ENCODE results near the gene ZNF438. TPM values are rescaled to one million over a fixed set of nuclear protein-coding genes. Genes with fewer than 3 reads are reported as not detected.

ZNF438 gene
- total and polyA plus RNA-seq, 2 of the 8 experiments (the other 6 are each of a cell fraction or from before 2014, with no cell fraction given), result 0.95 to 1.7 TPM

DNA sequence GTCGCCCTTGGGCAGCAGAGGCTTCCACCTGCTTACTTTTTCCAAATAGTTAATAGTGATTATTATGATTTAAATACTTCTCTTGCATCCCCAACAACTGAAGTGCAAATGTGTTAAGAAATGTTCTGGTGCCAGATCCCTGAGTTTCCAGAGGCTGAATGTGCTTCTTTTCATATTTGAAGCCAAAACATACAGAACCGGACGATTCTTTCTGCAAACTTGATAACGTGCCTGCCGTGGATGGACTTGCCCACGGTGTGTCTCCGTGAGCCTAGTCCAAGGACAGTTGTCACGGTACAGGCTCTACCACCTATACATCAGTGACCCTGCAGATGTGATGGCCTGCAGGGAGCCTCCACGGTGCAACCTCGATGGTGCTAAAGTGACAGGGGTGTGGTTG is 203.5 kb downstream of the ZNF438 start:
- Histone ChIP-seq H3K18ac (ENCODE audit: extremely low read depth, low read length) (no peak overlapping the region), H2BK5ac (ENCODE audit: low read depth, low read length) (no peak overlapping the region), H3K14ac (ENCODE audit: insufficient read length) (no peak overlapping the region), H3K4ac (replicated peaks; ENCODE audit: insufficient read length, low read depth, low read length) (no peak overlapping the region), H3K9me3 (ENCODE audit: insufficient read depth in 2 of 2, low read depth in 1 of 2, low read length in 1 of 2) (no peaks in the 10 kb centered on the region; a peak in 1 of 4 replicates), H3K79me1 (ENCODE audit: low read depth, low read length) (no peaks in the 10 kb centered on the region), H3K56ac (replicated peaks; ENCODE audit: insufficient read length, low read depth, low read length) (no peak overlapping the region), H3K23me2 (ENCODE audit: low read depth, low read length) (no peaks in the 10 kb centered on the region), H2BK20ac (ENCODE audit: low read length) (no peak overlapping the region), H3K4me2 (ENCODE audit: insufficient read depth in 1 of 2, low read depth in 2 of 2, low read length in 2 of 2) (no peak overlapping the region), H3K36me3 (ENCODE audit: control insufficient read depth in 2 of 4, insufficient read depth in 4 of 4, low read length in 3 of 4) (no peaks in the 10 kb centered on the region), H4K20me1 (replicated peaks in 1 of 2; ENCODE audit: control insufficient read depth in 1 of 2, insufficient read depth in 2 of 2, low read length in 2 of 2) (no peaks in the 10 kb centered on the region), H3K4me1 (replicated peaks in 1 of 4; ENCODE audit: control insufficient read depth in 3 of 4, insufficient read depth in 4 of 4, low read length in 3 of 4) (peaks cover 0 to 2% (median 0%) of the 10 kb centered on the region in 4 experiments; a peak in 2 of 7 replicates), H3K27ac (ENCODE audit: low read depth, low read length) (no peak overlapping the region), H3K9ac (replicated peaks in 1 of 4; ENCODE audit: extremely low read depth in 1 of 4, low read depth in 3 of 4, low read length in 3 of 4) (no peak overlapping the region), H3K23ac (ENCODE audit: insufficient read length) (no peak overlapping the region), H3K27me3 (replicated peaks in 1 of 4; ENCODE audit: control insufficient read depth in 3 of 4, extremely low read depth in 1 of 4, insufficient read depth in 3 of 4, low read length in 3 of 4) (peaks cover 0 to 3% (median 0%) of the 10 kb centered on the region in 4 experiments; a peak in 1 of 7 replicates), H2BK12ac (ENCODE audit: low read depth, low read length) (no peak overlapping the region), H4K91ac (replicated peaks; ENCODE audit: insufficient read length, low read length) (no peak overlapping the region), H2AK5ac (ENCODE audit: low read depth, low read length) (no peak overlapping the region), H4K5ac (ENCODE audit: insufficient read length, low read depth, low read length) (no peak overlapping the region), H3K79me2 (ENCODE audit: control insufficient read depth in 1 of 2, insufficient read depth in 2 of 2, low read length in 2 of 2) (no peaks in the 10 kb centered on the region), H4K8ac (ENCODE audit: extremely low read depth, insufficient read depth, low read length) (no peak overlapping the region), H2BK15ac (ENCODE audit: low read length) (no peak overlapping the region), H2BK120ac (replicated peaks; ENCODE audit: low read depth, low read length) (no peak overlapping the region), H2AFZ (ENCODE audit: low read length) (no peak overlapping the region), H3K4me3 (ENCODE audit: extremely low read depth in 1 of 4, insufficient read depth in 2 of 4, low read depth in 3 of 4, low read length in 4 of 4) (no peak overlapping the region)
- WGBS, 2 experiments (ENCODE audit: extremely low coverage in 1 of 2, insufficient coverage in 1 of 2, insufficient read length in 1 of 2, insufficient replicate concordance in 2 of 2, low coverage in 1 of 2, low lambda C conversion rate in 2 of 2, missing lambda C conversion rate in 1 of 2), result 78% methylated on average over 10 of the region's 10 CpGs; no CpG with 5 or more reads in 1 of the 2 experiments
- ChIA-PET POLR2A (ENCODE audit: partially characterized antibody) (no interaction called here), CTCF (ENCODE audit: partially characterized antibody) (no interaction called here)
- no peak for DNase-seq (ENCODE audit: low read depth in 1 of 2, low spot score in 2 of 2)
- FAIRE-seq, result no peak
- TF ChIP-seq POLR2AphosphoS5 (IDR thresholded peaks at IDR 0.05; ENCODE audit: low read depth, low read length) (no peak), POU5F1 (IDR thresholded peaks at IDR 0.05; ENCODE audit: low read depth, low read length) (no peak), SP4 (IDR thresholded peaks at IDR 0.05; ENCODE audit: low read length) (no peak), CBX8 (IDR thresholded peaks at IDR 0.05; ENCODE audit: borderline replicate concordance, low read depth, low read length) (no peak), TCF12 (IDR thresholded peaks at IDR 0.05; ENCODE audit: low read depth, low read length) (no peak), EZH2 (IDR thresholded peaks at IDR 0.05; ENCODE audit: low read depth, low read length, severe bottlenecking) (no peak), SAP30 (IDR thresholded peaks at IDR 0.05; ENCODE audit: insufficient read depth, insufficient replicate concordance, low read length) (no peak), KDM5A (IDR thresholded peaks at IDR 0.05; ENCODE audit: low read length) (no peak), SIN3A (conservative IDR thresholded peaks at IDR 0.05 in 1 of 2, IDR thresholded peaks at IDR 0.05 in 1 of 2; ENCODE audit: low read depth in 1 of 2, low read length in 2 of 2) (no peak), GTF2F1 (IDR thresholded peaks at IDR 0.05; ENCODE audit: borderline replicate concordance, low read depth, low read length) (no peak), CEBPB (IDR thresholded peaks at IDR 0.05; ENCODE audit: low read depth, low read length) (no peak), CHD2 (IDR thresholded peaks at IDR 0.05; ENCODE audit: low read length) (no peak), JUN (IDR thresholded peaks at IDR 0.05; ENCODE audit: low read depth, low read length) (no peak)
- TF ChIP-seq, protein P1, sequence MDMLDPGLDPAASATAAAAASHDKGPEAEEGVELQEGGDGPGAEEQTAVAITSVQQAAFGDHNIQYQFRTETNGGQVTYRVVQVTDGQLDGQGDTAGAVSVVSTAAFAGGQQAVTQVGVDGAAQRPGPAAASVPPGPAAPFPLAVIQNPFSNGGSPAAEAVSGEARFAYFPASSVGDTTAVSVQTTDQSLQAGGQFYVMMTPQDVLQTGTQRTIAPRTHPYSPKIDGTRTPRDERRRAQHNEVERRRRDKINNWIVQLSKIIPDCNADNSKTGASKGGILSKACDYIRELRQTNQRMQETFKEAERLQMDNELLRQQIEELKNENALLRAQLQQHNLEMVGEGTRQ (IDR thresholded peaks at IDR 0.05; ENCODE audit: low read length), result no peak
